Superior temporal gyrus (tissue), 1 donor: ENCODE data around the gene ANKRD34A.
"Not testable (repeated sequence)": the region's sequence is repeated elsewhere in the genome, so short reads cannot be mapped to it uniquely, and the experiment has no call there.

Experiments
- DNase-seq: peaks from one replicate; pipeline ENCODE4 v3.0.0-alpha.2; 2016; ENCODE audit errors: extremely low spot score

Gene ANKRD34A

DNA sequence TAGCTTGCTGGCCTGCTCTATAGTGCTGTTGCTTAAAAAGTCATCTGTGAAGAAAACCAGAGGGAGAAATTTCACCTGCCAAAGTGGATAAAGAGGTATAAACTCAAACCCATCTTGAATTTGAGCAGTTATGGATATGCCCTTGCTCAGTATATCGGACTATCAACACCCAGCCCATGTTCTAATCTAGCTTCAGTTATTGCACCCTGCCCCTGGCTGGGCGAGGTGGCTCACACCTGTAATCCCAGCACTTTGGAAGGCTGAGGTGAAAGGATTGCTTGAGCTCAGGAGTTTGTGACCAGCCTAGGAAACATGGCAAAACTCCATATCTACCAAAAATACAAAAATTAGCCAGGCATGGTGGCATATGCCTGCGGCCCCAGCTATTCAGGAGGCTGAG, 19.8 kb downstream of the ANKRD34A start:
- no peak for DNase-seq

DNA sequence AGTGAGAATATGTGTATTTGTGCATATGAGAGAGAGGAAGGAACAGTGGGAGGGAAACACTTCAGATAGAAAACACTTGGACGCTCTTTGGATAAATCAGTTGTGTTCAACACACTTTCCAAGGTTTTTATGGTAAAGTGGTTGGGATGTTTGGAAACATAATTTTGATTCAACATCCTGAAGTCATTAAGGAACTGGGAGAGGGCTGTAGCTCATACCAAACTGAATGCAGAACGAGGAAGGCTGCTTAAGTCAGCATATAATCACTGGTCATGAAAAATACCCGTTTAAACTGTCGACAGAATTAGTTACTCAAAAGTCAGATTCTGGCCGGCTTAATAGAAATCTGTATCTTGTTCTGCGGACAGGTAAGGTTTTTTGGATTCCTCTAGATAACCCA, 21.5 kb downstream of the ANKRD34A start:
- no peak for DNase-seq

DNA sequence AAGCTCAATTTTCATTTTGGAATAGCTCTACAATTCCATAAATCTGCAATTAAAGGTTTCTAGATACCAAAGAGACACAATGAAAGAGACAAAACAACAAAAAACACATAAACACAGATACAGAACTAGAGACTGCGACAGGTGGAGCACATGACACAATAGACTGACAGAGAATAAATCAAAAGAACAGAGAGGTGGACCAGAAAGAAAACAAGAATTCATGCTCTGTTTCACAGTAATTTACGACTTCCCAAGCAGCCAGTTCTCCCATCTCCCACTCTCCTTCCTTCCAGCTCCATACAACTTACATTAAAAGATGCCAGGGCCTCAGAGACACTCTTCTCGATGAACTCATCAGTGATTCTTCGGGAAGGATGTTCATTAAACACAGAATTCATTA, 22.0 kb downstream of the ANKRD34A start:
- DNase-seq, result no peak

DNA sequence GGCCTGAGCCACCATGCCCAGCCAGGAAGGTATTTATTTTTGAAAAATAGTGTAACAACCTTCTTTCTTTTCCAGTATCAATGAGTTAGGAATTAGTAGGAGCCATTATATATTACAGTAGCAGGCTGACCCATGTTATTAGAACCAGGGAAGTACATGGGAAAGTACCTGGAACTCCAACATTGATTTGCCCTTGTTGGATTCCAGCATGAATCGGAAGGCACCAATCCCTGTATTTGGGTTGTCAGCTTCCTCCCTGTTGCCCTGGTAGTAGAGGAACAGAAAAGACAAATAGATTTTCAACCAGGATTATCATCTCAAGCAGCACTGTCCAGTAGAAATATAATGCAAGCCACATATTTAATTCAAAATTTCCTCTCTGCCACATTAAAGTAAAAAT, 26.9 kb downstream of the ANKRD34A start:
- DNase-seq, result no peak

DNA sequence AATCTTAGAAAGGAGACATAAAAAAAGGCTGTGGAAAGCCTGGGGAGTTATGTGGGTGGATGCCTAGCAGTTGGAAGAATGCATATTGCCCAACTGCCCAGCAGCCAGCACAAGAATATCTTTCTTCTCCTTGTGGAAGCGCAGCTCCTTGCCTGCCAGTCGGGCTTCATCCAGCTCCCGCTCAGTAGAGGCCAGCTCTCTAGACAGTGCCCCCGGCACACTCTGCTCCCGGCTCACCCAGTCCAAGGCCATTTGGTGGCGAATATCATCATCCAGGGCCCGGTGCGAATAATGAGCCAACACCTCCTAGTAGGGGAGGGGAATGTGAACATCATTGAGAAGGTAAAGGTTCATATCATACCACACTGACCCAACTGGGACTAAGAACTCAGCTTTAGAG, 28.1 kb downstream of the ANKRD34A start:
- DNase-seq, result no peak

DNA sequence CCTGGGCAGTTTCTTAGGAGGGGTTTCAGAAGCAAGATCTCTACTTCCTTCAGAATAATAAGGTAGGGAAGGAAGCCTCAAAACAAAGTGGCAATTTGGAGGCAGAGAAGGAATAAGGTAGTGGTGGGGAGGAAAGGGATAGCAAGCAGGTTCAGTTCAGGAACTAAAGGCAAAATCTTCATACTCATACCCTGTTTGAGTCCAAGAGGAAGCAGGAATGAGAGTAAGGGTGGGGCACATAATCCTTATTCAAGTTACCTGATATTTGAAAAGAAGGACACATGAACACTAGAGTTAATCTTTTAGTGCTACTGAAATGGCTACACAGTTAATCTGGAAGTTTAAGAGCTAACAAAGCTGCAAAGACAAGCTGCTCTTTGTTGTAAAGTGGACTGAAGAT, 28.7 kb downstream of the ANKRD34A start:
- no peak for DNase-seq

DNA sequence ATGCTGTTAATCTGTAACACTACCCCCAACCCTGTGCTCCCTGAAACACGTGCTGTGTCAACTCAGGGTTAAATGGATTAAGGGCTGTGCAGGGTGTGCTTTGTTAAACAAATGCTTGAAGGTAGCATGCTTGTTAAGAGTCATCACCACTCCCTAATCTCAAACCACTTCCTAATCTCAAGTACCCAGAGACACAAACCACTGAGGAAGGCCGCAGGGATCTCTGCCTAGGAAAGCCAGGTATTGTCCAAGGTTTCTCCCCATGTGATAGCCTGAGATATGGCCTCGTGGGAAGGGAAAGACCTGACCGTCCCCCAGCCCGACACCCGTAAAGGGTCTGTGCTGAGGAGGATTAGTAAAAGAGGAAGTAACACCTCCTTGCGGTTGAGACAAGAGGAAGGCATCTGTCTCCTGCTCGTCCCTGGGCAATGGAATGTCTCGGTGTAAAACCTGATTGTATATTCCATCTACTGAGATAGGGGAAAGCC, 31.8 kb downstream of the ANKRD34A start:
- DNase-seq, result not testable (repeated sequence)

DNA sequence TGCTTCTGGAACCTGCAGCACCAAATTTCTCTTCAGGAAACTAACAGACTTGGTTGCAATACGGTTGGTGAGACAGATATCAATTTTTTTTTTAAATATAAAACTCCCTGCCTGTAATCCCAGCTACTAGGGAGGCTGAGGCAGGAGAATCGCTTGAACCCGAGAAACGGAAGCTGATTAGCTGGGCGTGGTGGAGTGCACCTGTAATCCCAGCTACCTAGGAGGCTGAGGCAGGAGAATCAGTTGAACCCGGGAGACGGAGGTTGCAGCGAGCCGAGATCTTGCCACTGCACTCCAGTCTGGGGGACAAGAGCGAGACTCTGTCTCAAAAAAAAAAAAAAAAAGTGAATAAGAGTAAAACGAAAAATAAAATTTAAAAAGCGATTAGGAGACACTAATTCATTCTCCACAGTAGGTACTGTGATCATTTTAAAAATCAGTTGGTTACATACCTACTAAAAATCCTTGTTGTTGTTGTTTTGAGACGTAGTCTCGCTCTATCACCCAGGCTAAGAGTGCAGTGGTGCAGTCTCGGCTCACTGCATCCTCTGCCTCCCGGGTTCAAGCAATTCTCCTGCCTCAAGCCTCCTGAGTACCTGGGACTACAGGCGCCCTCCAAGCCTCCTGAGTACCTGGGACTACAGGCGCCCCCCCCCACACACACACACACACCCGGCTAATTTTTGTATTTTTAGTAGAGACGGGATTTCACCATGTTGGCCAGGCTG, 36.3 kb downstream of the ANKRD34A start:
- DNase-seq, result no peak

DNA sequence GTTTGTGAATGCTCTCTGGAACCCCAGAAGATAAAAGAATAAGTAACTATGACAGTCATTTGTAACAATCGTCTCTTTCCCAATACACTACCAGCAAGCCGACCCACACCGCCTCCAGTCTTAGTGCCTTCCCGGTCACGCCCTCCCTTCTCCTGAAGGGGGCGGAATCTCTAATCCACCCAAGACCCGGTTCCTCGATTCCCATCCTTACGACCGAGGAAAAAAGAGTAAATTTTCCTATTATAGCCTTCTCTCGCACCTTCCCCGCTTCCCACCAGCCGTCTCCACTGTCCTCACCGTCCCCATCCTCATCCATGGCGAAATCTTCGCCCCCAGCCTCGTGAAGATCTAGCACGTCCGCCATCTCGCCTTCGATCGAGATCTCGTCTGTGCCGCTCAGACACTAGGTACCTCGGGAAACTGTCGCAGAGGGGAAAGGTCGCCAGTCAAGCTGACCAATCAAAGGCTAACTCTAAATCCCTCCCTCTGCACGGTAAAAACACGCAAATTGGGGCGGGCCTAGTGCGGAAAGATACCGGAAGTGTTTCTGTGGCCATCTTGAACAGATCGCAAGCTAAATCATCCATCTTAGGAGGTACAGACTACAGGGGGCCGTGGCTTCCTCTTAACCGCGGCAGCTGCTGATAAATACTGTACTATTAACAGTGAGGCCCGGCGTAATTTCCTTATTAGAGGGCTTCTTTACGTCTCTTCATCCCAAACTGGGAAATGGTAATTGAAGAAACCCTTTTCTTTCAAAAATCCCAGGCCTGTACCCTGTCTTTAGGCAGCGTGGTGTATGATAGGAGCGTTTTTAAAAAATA, 37.1 kb downstream of the ANKRD34A start, which contains the start of gene RBM8A:
Gene RBM8A (minus strand): TSS at position 422 of the 824 bp plus-strand sequence. CDS start 58 bp downstream, at position 364.
- DNase-seq, result peak; percentile 99

DNA sequence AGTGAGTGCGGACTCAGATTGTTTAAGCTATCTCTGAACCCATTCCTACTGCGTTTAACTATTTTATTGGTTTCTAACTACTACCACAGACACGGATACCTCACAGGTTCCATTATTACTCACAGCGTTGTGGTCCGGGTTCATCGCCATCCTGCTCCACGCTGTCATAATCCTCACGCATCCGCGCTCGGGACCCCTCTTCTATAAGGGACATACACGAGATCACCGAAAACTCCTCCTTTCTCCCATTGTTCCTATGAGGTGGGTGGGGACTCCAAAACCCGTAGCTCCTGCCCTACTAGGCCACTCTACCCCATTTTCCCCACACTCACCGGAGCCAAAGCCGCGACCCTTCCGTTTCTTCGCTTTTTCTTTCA, 37.7 kb downstream of the ANKRD34A start:
- DNase-seq, result no peak

DNA sequence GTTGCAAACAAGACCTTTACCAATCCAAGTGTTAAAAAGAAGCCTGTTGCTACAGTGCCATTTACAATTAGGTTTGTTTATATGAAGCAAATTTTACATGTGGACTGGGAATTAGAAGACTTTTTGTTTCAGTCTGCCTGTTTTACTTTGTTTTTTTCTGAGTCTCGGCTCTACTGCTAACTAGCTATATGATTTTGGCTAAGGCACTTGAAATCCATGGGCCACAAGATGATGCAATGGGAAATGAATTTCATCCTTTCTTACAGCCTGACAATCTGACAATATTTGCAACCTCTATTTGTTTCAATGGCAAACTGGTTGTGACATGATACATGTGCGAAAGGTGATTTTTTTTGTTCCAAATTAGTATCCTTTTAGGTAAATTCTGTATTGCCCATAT, 42.1 kb downstream of the ANKRD34A start:
- no peak for DNase-seq

DNA sequence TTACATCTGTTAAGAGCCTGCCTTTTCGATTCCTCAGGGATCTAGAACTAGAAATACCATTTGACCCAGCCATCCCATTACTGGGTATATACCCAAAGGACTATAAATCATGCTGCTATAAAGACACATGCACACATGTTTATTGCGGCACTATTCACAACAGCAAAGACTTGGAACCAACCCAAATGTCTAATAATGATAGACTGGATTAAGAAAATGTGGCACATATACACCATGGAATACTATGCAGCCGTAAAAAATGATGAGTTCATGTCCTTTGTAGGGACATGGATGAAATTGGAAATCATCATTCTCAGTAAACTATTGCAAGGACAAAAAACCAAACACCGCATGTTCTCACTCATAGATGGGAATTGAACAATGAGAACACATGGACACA, 44.1 kb downstream of the ANKRD34A start:
- not testable (repeated sequence) for DNase-seq

DNA sequence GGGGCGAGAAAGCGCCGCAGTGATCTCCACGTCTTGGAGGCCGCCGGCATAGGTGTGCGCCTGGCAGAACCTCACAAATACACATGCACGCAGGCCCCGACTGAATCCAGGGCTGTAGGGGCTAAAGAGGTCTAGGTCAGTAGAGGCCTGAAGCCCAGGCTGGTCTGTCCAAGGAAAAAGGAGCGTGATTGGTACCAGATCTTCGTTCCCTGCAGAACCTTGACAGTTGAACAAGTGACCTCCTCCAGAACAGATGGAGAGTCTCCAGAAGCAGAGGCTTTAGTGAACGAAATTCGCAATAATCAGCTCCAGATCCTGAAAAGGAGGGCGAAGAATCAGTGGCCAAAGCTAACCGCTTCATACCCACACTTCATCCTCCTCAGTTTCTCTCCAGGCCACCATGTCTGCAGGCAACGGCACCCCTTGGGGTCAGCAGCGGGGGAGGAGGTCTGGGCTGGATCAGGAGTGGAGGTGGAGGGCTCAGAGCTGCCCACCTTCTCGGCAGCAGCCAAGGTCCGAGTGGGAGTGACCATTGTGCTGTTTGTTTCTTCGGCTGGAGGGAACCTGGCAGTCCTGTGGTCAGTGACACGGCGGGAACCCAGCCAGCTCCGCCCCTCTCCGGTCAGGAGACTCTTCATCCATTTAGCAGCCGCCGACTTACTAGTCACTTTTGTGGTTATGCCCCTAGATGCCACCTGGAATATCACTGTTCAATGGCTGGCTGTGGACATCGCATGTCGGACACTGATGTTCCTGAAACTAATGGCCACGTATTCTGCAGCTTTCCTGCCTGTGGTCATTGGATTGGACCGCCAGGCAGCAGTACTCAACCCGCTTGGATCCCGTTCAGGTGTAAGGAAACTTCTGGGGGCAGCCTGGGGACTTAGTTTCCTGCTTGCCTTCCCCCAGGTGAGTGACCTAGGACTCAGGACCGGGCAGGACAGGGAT, 45.1 kb downstream of the ANKRD34A start:
- DNase-seq, result no peak

DNA sequence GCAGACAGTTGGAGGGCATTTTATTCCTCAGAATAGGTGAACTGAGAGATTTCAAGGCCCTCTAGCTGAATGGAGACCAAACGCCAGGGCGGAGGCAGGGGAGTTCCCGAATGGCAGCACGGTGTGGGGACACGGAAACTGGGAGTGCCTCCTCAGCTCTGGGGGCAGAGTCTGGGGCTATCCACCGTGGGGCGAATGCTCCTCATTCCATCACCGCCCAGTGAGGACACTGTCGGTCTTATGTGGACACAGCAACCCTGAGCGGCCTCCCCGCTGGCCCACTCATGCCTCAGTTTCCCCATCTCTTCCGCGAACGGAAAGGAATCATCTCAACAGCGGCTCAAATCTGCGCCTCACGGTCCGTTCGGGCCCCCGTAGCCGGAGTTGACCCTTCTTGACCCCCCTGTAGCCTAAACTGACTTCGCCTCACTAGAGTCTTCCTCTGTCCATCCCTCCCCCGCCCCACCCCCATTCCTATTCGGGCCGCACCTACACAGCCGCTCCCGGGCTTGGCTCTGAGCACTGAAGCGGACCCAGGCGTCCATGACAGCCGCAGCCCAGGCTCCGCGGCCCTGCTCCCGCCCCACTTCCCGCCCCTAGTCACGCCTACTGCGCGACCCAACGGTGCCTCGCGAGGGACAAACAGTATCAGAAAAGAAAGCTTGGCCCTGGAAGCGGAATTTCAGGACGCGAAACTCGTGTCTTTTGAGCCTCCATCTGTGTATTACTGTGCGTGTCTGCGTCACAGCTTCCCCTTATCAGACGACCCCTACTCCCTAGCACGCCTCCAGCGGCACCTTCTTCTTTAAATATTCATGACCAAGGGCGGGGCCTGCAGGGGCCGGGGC, 46.0 kb downstream of the ANKRD34A start, which contains the start of gene PEX11B:
Gene PEX11B (minus strand): TSS at position 574 of the 848 bp plus-strand sequence. CDS start 29 bp downstream, at position 545.
- peak; percentile 95 for DNase-seq

DNA sequence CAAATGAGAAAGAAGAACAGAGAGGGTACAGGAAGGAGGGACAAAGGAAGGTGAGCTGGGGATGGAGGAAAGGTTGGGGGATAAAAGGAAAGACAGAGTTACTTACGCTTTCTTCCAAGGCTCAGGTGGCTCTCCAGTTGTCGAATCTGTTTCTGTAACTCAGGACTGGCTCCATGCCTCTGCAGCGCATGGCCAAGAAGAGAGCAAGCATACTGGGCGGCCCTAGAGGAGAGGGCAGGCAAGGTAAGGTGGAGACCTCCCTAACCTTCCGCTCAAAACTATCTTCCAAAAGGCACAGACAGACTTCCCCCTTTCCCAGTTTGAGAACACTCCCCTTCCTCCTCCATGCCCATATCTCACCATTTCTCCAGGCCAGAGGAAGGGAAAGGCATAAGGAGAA, 46.8 kb downstream of the ANKRD34A start:
- no peak for DNase-seq

DNA sequence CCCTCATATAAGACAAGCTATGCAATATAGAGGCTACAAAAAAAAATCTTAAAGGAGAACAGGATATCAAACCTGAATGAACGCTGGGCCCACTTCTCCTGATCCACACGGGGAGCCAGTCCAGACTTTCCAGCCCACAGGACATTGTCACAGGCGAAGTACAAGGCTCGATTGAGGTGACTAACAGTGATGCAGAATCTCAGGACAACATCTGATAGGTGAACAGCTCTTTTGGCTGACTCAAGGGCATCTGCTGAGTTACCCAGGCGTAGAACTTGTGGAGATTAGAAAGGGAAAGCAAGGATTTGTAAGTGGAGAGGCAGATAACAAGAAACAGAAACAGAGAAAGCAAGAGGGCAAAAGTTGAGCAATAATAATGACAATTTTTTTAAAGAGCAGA, 47.6 kb downstream of the ANKRD34A start:
- no peak for DNase-seq

DNA sequence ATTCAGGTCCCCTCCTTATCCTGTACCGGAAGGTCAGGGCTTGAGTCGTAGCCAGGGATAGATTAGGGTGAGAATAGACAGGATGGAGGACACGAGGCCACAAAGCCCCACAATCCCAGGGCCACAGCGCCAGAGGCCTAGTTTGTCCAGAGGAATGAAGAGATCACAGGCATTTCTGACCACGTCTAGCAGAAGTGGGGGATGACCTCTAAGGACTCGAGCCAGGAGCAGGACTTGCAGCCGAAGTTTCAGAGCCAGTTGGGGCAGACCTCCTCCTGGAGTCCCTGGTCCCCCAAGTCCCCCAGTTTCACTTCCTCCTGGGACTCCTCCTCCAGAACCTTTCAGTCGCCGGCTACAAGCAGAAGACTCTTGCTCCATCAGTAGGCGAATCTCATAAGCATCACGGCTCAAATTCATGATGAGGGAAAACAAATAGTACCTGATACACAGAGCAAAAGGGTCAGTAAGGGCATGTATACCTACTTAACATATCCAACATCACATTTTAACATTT, 52.2 kb downstream of the ANKRD34A start:
- DNase-seq, result no peak
